ENCODE results near the gene STRN3. TPM values are rescaled to one million over a fixed set of nuclear protein-coding genes. Genes with fewer than 3 reads are reported as not detected.
A peak's percentile ranks its signal among the peaks of the same experiment; 100 is the strongest.

STRN3 gene
- total RNA-seq, 1 donor from 2014 or later, result 58.1 TPM

DNA sequence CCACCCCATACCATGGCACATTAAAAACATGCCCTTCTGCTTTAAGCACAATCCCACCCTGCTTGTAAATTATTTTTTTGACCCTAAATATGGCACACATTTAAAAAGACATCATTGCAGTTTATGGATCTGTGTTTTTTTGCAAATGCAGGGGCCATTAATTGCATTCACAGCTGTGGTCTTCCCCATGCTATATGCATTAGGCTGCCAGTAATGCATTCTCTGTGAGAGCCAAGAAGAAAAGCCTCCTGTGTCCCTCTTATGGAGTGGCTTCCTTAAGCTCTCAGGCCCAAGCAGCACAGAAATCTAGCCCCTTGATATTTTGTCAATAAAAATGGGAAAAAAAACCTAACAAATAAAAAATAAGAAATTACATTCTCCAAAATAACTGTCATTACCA, 172.2 kb downstream of the STRN3 start:
- H3K9me3 Mint-ChIP-seq, result no peaks in the 10 kb centered on the region

GRCh38 chr14:30849983-30850382, 176.2 kb downstream of the STRN3 start:
- Mint-ChIP-seq H3K27ac (no peak overlapping the region), H3K9me3 (no peaks in the 10 kb centered on the region), H3K36me3 (no peaks in the 10 kb centered on the region), H3K4me3 (no peak overlapping the region), H3K27me3 (ENCODE audit: low read depth) (peaks cover 48% of the 10 kb centered on the region), H3K4me1 (no peaks in the 10 kb centered on the region)
- DNase-seq (ENCODE audit: low spot score in 2 of 2, unreplicated experiment in 2 of 2), result no peak
- TF ChIP-seq CTCF (IDR thresholded peaks at IDR 0.05; ENCODE audit: unreplicated experiment), result no peak

More for the DNA sequence above, 172.2 kb downstream of the STRN3 start:
- Mint-ChIP-seq H3K4me1 (no peaks in the 10 kb centered on the region), H3K36me3 (no peaks in the 10 kb centered on the region), H3K27me3 (ENCODE audit: low read depth) (peaks cover 22% of the 10 kb centered on the region), H3K27ac (no peak overlapping the region), H3K4me3 (no peak overlapping the region)
- DNase-seq (ENCODE audit: low spot score in 2 of 2, unreplicated experiment in 2 of 2), result no peak
- no peak for TF ChIP-seq CTCF (IDR thresholded peaks at IDR 0.05; ENCODE audit: unreplicated experiment)

DNA sequence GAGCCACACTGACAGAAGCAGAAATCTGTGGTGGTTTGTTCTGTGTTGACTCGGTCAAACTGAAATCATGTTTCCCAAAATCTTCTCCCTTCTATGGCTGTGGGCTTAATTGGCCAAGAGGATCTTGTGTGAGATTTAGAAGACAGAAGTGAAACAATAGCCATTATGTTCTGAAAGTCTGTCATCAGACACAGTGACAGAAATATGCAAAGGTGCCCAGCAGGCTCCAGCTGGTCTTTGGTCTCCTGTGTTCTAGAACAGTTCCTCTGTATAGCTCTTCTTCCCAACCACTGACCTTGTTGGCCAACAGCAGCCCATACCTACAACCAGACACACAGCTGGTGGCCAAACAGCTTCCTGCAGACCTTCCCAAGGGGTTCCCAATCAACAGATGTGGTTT, 176.8 kb downstream of the STRN3 start:
- H3K36me3 Mint-ChIP-seq, result no peaks in the 10 kb centered on the region
- no peak overlapping the region for H3K27ac Mint-ChIP-seq
- no peak for DNase-seq (ENCODE audit: low spot score in 2 of 2, unreplicated experiment in 2 of 2)
- TF ChIP-seq CTCF (IDR thresholded peaks at IDR 0.05; ENCODE audit: unreplicated experiment), result no peak
- H3K9me3 Mint-ChIP-seq, result peaks cover 3% of the 10 kb centered on the region
- no peaks in the 10 kb centered on the region for H3K4me1 Mint-ChIP-seq
- H3K4me3 Mint-ChIP-seq, result no peak overlapping the region
- H3K27me3 Mint-ChIP-seq (ENCODE audit: low read depth), result peaks cover 52% of the 10 kb centered on the region

DNA sequence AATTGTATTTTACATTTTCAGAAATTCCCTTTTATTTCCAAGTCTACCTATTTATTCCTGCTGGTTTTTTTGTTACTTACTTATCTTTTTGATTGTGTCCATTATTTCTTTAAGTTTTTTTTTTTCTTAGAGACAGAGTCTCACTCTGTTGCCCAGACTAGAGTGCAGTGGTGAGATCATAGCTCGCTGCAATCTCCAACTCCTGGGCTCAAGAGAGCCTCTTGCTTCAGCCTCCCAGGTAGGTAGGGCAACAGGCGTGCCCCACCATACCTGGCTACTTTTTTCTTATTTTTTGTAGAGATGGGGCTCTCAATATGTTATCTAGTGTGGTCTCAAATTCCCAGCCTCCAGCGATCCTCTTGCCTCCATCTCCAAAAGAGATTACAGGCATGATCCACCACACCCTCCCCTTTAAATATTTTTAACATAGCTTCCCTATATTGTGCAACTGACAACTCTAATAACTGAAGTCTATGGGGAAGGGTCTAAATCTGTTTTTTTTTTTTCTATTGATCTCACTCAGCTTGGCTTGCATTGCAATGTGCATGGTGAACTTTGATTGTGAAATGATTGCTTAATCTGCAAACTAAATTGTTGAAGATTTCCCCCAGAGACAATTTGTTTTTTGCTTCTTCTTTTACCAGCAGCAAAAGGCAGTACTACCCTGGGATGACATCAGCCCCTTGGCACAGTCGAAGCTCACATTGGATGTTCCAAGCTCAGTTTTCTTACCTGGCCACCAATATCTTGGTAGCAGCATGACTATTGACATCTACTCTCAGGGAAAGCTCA, 177.5 kb downstream of the STRN3 start:
- H3K36me3 Mint-ChIP-seq, result no peaks in the 10 kb centered on the region
- H3K27me3 Mint-ChIP-seq (ENCODE audit: low read depth), result peaks cover 53% of the 10 kb centered on the region
- no peak overlapping the region for H3K27ac Mint-ChIP-seq
- H3K9me3 Mint-ChIP-seq, result peaks cover 6% of the 10 kb centered on the region
- DNase-seq (ENCODE audit: low spot score in 2 of 2, unreplicated experiment in 2 of 2), result no peak
- TF ChIP-seq CTCF (IDR thresholded peaks at IDR 0.05; ENCODE audit: unreplicated experiment), result no peak
- H3K4me1 Mint-ChIP-seq, result no peaks in the 10 kb centered on the region
- no peak overlapping the region for H3K4me3 Mint-ChIP-seq

Small RNA genes within 50 kb of the gene (microRNA-seq; reads per million reads assigned to microRNA genes)
- 25.8 reads per million, percentile 47 among the genes with 10 or more reads in this experiment for gene MIR624

Other genes starting within 250 kb of the STRN3 start
- gene COCH, start 151.8 kb downstream of the STRN3 start, total RNA-seq, result 1.8 to 2.3 TPM (median 1.8 TPM) in 3 replicates
- 9.3 to 11.6 TPM (median 10.4 TPM) in 3 replicates for gene AP4S1, start 730 bp downstream of the STRN3 start, total RNA-seq
- 177 to 195 TPM (median 184 TPM) in 3 replicates for gene HECTD1, start 181.4 kb upstream of the STRN3 start, total RNA-seq

Measured in mesothelial cell of epicardium (in vitro differentiated cells).